ENCODE results near the gene SORCS2. TPM values are rescaled to one million over a fixed set of nuclear protein-coding genes. Genes with fewer than 3 reads are reported as not detected.

SORCS2 gene
- total RNA-seq, 1 donor from 2014 or later, result not detected

- Mint-ChIP-seq H3K9me3 (peaks cover 3% of the 10 kb centered on the region), H3K4me3 (no peak overlapping the region), H3K36me3 (ENCODE audit: low read depth) (no peaks in the 10 kb centered on the region), H3K27ac (no peak overlapping the region), H3K27me3 (peaks cover 8% of the 10 kb centered on the region), H3K4me1 (no peaks in the 10 kb centered on the region)
- CTCF ChIA-PET, result no interaction called here
- DNase-seq (no peak), ATAC-seq (ENCODE audit: low read depth) (no peak)
- POLR2A ChIA-PET, result no interaction called here
- intact Hi-C loops (cut with micrococcal nuclease), result no loop called here
- TF ChIP-seq CTCF (IDR thresholded peaks at IDR 0.05), result no peak
These were observed 338.7 kb downstream of the SORCS2 start for GRCh38 chr4:7530932-7531639.

GRCh38 chr4:7531640-7531994 lies 339.3 kb downstream of the SORCS2 start:
- Mint-ChIP-seq H3K9me3 (peaks cover 3% of the 10 kb centered on the region), H3K4me1 (no peaks in the 10 kb centered on the region), H3K27ac (no peak overlapping the region), H3K36me3 (ENCODE audit: low read depth) (no peaks in the 10 kb centered on the region), H3K4me3 (no peak overlapping the region), H3K27me3 (peaks cover 8% of the 10 kb centered on the region)
- TF ChIP-seq CTCF (IDR thresholded peaks at IDR 0.05), result no peak
- ATAC-seq (ENCODE audit: low read depth) (no peak), DNase-seq (no peak)
- CTCF ChIA-PET, result no interaction called here
- intact Hi-C loops (cut with micrococcal nuclease), result no loop called here
- POLR2A ChIA-PET, result no interaction called here

- DNase-seq (no peak), ATAC-seq (ENCODE audit: low read depth) (no peak)
- Mint-ChIP-seq H3K4me3 (no peak overlapping the region), H3K4me1 (no peaks in the 10 kb centered on the region), H3K36me3 (ENCODE audit: low read depth) (no peaks in the 10 kb centered on the region), H3K9me3 (peaks cover 3% of the 10 kb centered on the region), H3K27ac (no peak overlapping the region), H3K27me3 (peaks cover 8% of the 10 kb centered on the region)
- ChIA-PET POLR2A (no interaction called here), CTCF (no interaction called here)
- intact Hi-C loops (cut with micrococcal nuclease), result no loop called here
- TF ChIP-seq CTCF (IDR thresholded peaks at IDR 0.05), result no peak
These were observed 339.7 kb downstream of the SORCS2 start for GRCh38 chr4:7532043-7532442.

GRCh38 chr4:7533267-7533666 lies 340.9 kb downstream of the SORCS2 start:
- H3K4me3 Mint-ChIP-seq, result no peak overlapping the region
- peaks cover 3% of the 10 kb centered on the region for H3K9me3 Mint-ChIP-seq
- ATAC-seq (ENCODE audit: low read depth), result no peak
- H3K27me3 Mint-ChIP-seq, result peaks cover 7% of the 10 kb centered on the region
- H3K4me1 Mint-ChIP-seq, result no peaks in the 10 kb centered on the region
- POLR2A ChIA-PET, result no interaction called here
- intact Hi-C loops (cut with micrococcal nuclease), result no loop called here
- no peak for TF ChIP-seq CTCF (IDR thresholded peaks at IDR 0.05)
- H3K36me3 Mint-ChIP-seq (ENCODE audit: low read depth), result no peaks in the 10 kb centered on the region
- DNase-seq, result no peak
- no peak overlapping the region for H3K27ac Mint-ChIP-seq
- CTCF ChIA-PET, result no interaction called here

GRCh38 chr4:7535094-7535493 lies 342.8 kb downstream of the SORCS2 start:
- no peak overlapping the region for H3K4me3 Mint-ChIP-seq
- ChIA-PET CTCF (no interaction called here), POLR2A (no interaction called here)
- TF ChIP-seq CTCF (IDR thresholded peaks at IDR 0.05), result no peak
- H3K4me1 Mint-ChIP-seq, result no peaks in the 10 kb centered on the region
- H3K9me3 Mint-ChIP-seq, result peaks cover 3% of the 10 kb centered on the region
- no peak overlapping the region for H3K27ac Mint-ChIP-seq
- peaks cover 2% of the 10 kb centered on the region for H3K27me3 Mint-ChIP-seq
- no peak for ATAC-seq (ENCODE audit: low read depth)
- intact Hi-C loops (cut with micrococcal nuclease), result no loop called here
- no peaks in the 10 kb centered on the region for H3K36me3 Mint-ChIP-seq (ENCODE audit: low read depth)
- DNase-seq, result no peak

All from activated B cell treated with CpG ODN at 0.5 μM for 24 hours (primary cell).